ENCODE measurements around the gene IQSEC1.

Gene IQSEC1

GRCh38 chr3:13087320-13087990 lies 14.2 kb upstream of the IQSEC1 start:
- in situ Hi-C loops (cut with HindIII; ENCODE audit: low sequenced_read_pairs), result no loop called here

GRCh38 chr3:13086531-13086981 lies 13.3 kb upstream of the IQSEC1 start:
- in situ Hi-C loops (cut with HindIII; ENCODE audit: low sequenced_read_pairs), result no loop called here

GRCh38 chr3:13085846-13086179 lies 12.6 kb upstream of the IQSEC1 start:
- in situ Hi-C loops (cut with HindIII; ENCODE audit: low sequenced_read_pairs), result no loop called here

- in situ Hi-C loops (cut with HindIII; ENCODE audit: low sequenced_read_pairs), result no loop called here
Observed at GRCh38 chr3:13085081-13085845, 12.0 kb upstream of the IQSEC1 start.

- in situ Hi-C loops (cut with HindIII; ENCODE audit: low sequenced_read_pairs), result no loop called here
Observed at GRCh38 chr3:13083898-13084297, 10.7 kb upstream of the IQSEC1 start.

GRCh38 chr3:13083254-13083653 lies 10.0 kb upstream of the IQSEC1 start:
- in situ Hi-C loops (cut with HindIII; ENCODE audit: low sequenced_read_pairs), result no loop called here

GRCh38 chr3:13082677-13083076 lies 9.4 kb upstream of the IQSEC1 start:
- in situ Hi-C loops (cut with HindIII; ENCODE audit: low sequenced_read_pairs), result no loop called here

- in situ Hi-C loops (cut with HindIII; ENCODE audit: low sequenced_read_pairs), result no loop called here
Observed at GRCh38 chr3:13081603-13082360, 8.6 kb upstream of the IQSEC1 start.

GRCh38 chr3:13080591-13080990 lies 7.4 kb upstream of the IQSEC1 start:
- in situ Hi-C loops (cut with HindIII; ENCODE audit: low sequenced_read_pairs), result no loop called here

- in situ Hi-C loops (cut with HindIII; ENCODE audit: low sequenced_read_pairs), result no loop called here
Observed at GRCh38 chr3:13080026-13080425, 6.8 kb upstream of the IQSEC1 start.

GRCh38 chr3:13079510-13079909 lies 6.3 kb upstream of the IQSEC1 start:
- in situ Hi-C loops (cut with HindIII; ENCODE audit: low sequenced_read_pairs), result loop anchor here (5.0 kb wide), 1 partner anchor 33 kb away; no protein-coding TSS in a partner anchor

GRCh38 chr3:13079051-13079450 lies 5.8 kb upstream of the IQSEC1 start:
- in situ Hi-C loops (cut with HindIII; ENCODE audit: low sequenced_read_pairs), result loop anchor here (5.0 kb wide), 1 partner anchor 33 kb away; no protein-coding TSS in a partner anchor

GRCh38 chr3:13078163-13078905 lies 5.1 kb upstream of the IQSEC1 start:
- in situ Hi-C loops (cut with HindIII; ENCODE audit: low sequenced_read_pairs), result loop anchor here (5.0 kb wide), 1 partner anchor 34 kb away; no protein-coding TSS in a partner anchor

- in situ Hi-C loops (cut with HindIII; ENCODE audit: low sequenced_read_pairs), result loop anchor here (5.0 kb wide), 1 partner anchor 35 kb away; no protein-coding TSS in a partner anchor
Observed at GRCh38 chr3:13077431-13078162, 4.4 kb upstream of the IQSEC1 start.

- in situ Hi-C loops (cut with HindIII; ENCODE audit: low sequenced_read_pairs), result loop anchor here (5.0 kb wide), 1 partner anchor 36 kb away; no protein-coding TSS in a partner anchor
Observed at GRCh38 chr3:13075986-13076654, 2.9 kb upstream of the IQSEC1 start.

GRCh38 chr3:13075318-13075717 lies 2.1 kb upstream of the IQSEC1 start:
- in situ Hi-C loops (cut with HindIII; ENCODE audit: low sequenced_read_pairs), result loop anchor here (5.0 kb wide), 1 partner anchor 37 kb away; no protein-coding TSS in a partner anchor

- in situ Hi-C loops (cut with HindIII; ENCODE audit: low sequenced_read_pairs), result no loop called here
Observed at GRCh38 chr3:13074006-13074375, 762 bp upstream of the IQSEC1 start.

- in situ Hi-C loops (cut with HindIII; ENCODE audit: low sequenced_read_pairs), result no loop called here
Observed at GRCh38 chr3:13072600-13073325, 466 bp downstream of the IQSEC1 start.

- in situ Hi-C loops (cut with HindIII; ENCODE audit: low sequenced_read_pairs), result no loop called here
Observed at GRCh38 chr3:13072239-13072599, 1.0 kb downstream of the IQSEC1 start.
